HG03139 (cell line): ENCODE data around the gene CYP19A1.

ENCODE experiments used
- ATAC-seq: cut with Tn5 transposase; IDR thresholded peaks from one replicate; pipeline ENCODE4 v1.9.1; 2021; ENCODE audit not compliant: unreplicated experiment

CYP19A1 gene

DNA sequence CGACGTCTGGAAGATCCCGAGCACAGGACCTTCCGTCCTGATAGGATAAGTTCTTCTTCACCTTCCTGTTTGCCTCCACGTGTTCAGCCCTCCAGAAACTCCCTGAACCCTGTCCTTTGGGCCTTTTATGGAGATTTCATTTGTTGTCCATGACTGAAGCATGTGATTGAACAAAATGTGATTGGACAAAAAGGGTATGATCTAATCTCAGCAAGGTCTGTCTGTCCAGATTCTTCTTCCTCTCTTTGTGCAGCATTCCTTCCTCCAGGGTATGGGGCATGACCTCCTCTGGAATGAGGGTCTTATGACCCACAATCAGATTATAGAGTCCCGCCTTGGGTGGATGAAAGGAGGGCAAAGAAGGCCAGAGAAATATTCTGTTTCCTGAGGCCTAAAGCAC lies at the start of gene CYP19A1:
TSS of gene CYP19A1 (minus strand) at position 101 of the 400 bp plus-strand sequence. CDS start 95,684 bp downstream, outside the sequence.
- ATAC-seq: no peak

DNA sequence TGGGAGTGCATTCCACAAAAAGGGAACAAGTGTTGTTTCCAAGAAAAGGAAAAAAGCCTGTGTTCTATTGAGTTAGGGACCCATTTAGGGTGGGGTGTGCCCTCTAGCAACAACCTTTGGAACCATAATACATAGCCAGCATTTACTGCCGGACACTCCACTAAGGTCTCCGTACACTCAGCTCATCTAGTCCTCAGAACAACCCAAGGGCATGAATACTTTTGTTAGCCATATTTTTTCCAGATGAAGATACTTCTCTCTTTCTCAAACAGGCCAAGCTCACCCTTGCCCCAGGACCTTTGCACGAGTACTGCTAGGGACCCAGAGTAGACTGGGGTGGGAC lies 49.3 kb upstream of the CYP19A1 start:
- no peak for ATAC-seq

DNA sequence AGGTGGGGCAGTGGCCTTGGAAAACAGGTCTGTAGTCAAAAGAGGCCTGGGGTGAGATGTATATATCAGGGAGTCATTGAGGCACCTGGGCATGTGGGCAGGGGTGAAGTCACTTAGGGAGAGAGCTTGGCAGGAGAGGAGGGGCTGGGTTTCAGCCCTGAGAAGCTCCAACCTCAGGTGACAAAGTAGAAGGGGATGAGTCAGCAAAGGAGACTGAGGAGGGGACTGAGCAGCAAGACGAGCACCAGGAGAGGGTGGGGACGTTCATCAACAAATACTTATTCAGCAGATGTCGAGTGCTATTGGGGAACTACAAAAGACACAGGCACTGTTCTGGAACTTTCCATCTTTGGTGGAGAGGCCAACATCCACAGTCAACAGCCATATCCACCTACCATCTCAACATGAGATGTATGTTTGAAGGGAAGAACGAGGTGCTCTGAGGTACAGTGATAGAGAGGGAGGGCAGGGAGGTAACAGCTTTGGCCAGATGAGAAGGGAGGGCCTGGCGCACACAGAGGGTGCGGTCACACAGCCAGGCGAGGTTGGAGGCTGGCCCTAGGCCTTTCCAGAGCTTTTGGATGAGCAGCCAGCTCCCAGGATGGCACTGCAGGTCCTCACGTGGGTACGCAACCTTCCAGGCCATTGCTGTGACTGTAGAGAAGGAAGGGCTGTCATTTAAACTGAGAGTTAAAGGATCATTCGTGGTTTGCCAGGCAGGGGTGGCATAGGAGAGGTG lies 48.7 kb upstream of the CYP19A1 start:
- ATAC-seq: no peak

DNA sequence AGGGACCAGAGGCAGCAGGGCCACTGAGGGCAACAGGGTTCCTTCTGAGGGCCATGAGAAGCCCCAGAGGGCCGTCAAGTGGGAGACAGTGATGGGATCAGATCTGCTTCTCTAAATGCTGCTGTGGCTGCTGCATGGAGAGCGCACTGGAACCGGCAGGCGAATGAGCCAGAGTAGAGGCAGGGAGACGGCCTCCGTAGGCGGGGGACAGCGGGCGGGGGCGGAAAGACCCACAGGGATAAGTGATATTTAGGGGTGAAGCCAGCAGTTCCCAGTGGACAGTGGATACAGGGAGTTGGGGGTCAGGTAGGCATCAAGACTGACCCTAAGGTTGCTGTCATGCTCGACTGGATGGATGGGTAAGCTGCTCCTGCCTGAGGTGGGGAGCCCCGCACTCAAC lies 48.1 kb upstream of the CYP19A1 start:
- ATAC-seq: no peak

DNA sequence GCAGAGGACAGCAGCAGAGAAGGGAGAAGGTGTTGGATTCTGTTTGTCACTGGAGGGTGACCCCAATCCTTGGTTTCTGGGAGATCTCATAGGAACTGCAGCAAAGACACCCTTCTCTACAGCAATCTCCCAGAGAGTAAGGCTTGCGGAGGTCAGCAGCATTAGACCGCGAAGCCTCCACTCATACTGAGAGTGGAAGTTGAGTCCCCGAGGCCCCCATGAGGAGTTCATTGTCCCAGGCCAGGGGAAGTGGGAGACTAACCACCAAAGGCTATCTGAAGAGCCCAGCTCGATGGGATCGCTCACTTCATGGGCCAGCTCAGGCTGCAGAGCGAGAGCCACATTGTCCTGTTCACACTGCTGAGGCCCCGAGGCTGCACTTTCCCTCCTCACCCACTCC lies 47.6 kb upstream of the CYP19A1 start:
- no peak for ATAC-seq

DNA sequence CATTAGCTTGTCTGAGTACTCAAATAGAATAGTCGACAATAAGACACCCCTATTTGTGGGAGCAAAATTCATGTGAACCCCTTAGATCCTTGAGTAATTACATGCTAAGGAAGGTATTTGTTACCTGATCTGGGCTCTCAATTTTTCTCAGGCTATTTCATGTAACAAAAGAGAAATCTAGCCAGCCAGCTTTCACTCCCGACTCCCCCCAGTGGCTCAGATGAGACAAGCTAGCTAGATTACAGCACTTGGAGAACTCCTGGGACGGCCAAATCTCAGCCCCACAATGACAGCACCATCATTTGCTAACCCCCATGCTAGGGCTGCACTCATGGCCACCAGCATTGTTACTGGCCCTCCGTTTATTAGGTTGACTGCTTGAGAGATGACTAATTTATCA lies 44.4 kb upstream of the CYP19A1 start:
- ATAC-seq: no peak

DNA sequence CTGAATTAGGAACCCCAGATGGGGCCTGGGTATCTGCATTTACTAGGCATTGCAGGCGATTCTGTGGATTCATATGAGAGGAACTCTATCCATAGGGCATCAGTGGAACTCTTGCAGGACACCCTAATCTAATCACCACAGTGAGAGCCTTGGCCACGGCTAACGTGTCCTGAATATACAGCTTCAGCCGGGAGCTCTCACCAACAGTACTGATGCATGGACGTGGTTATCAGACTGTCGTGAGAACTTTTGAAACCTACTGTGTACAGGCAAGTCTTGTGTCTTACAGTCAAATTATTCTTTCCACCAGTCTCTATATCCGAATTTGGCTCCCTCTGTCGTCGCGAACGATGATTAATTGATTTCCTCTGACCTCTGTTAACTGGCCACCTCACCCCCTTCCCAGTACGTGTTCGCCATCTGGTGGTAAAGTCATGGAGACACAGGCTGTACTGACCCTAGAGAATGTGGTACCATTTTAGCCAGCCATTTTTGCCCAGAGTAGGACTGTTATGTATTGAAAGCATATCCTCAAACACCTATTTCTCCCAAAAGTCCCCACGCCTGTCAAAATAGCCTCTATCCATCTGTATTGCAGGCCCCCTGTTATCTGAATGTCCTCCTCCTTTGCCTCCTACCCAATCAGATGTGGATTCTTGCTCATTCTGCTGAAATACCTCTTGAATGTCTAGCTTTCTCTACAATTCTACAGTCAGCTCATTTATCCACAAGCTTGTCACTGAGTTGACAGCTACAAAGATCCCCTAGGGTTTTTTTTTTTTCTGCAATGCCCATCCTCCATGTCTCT lies 42.8 kb upstream of the CYP19A1 start:
- ATAC-seq: peak; percentile 85

DNA sequence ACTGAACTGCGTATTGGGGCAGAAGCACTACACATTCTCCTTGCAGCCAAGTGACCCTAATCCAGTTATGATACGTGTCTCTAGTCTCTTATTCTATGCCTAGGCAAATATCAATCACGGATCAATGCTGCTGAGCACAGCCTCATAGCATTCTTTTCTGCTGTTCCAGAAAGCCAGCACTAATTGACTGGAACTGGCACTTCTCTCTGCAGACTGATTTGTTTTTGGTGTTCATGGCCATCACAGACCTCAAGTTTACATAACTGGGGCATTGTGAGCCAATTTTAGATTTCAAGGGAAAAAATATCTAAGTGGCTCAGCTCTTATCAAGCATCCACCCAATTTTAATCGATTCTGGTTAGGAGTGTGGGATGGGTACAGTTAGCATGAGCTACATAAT lies 41.0 kb upstream of the CYP19A1 start:
- ATAC-seq: no peak

DNA sequence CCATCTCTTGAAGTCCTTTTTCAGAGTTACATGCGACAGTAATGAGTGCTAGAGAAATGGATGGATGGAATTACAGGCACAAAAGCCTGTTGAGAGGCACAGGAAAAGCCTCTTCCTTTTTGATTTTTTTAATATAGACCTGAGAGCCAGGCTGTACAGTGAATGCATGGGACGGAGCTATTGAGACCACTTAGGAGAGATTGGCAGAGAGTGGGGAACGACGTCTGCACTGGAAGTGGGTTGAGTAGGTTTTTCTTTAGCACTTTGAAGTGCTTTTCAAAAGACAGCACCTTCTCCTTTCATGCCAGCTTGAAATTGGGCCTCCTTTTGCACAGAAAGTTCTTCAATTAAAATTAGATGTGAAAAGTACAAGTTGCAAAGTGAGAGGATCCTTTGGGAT lies 40.0 kb upstream of the CYP19A1 start:
- ATAC-seq: no peak

DNA sequence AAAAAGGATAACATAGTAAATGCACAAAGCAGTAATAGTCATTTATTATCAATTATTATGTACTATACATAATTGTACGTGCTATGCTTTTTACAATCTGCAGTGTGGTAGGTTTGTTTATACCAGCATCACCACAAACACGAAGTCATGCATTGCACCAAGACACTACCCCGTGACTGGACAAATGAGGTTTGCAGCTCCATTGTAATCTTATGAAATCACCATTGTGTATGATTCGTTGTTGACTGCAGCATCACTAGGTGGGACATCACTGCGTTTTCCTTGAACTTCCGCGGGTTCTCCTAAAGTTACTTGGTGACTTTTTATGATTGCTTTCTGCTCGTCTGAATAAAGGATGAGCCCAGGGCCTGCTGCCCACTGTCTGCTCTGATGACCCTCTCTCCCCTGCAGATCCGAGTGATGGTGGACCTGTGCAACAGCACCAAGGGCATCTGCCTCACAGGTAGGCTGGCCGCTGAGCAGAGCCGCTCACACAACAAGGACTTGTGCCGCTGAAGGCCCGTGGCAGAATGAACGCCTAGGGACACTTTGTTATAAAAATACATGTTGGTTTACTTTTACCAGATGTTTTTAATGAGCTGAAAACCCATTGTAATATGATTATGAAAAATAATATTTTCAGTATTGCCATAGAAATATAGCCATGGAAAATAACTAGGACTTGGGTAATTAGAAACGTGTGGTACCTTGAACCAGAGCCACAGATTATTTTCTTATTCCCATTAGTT lies 38.8 kb upstream of the CYP19A1 start:
- ATAC-seq: no peak

DNA sequence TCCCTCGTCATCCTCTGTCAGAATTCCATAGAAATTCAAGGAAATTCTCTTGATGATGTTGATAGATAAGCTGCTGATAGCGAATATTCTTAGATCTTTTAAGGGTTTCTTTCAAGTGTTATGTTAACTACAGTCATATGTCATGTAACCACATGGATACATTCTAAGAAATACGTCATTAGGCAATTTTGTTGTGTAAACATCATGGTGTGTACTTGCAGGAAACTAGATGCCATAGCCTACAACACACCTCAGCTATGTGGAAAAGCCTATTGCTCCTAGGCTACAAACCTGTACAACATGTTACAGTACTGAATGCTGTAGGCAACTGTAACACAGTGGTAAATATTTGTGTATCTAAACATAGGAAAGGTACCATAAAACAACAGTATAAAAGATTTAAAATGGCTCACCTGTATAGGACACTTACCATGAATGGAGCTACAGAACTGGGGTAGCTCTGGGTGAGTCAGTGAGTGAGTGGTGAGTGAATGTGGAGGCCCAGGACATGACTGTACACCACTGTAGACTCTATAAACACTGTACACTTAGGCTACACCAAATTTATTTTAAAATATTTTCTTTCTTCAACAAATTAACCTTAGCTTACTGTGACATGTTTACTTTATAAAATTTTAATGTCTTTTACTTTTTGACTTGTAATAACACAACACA lies 37.7 kb upstream of the CYP19A1 start:
- no peak for ATAC-seq

DNA sequence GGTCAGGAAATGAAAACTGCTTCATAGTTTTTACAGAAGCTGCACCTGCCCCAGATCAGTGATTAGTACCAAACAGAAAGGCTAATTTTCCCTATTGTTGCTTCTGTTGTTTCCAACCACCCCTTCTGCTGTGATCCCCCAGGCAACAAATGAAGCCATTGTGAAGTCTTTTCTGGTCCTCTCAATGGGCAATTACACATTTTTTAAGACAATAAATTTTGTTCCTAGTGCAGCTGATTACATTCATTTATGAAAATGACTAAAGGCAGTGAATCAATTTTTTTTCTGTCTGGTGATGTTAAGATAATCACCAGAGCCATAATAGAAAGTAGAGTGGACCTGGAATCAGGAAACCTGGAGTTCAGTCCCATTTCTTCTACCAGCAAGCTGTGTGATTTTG lies 35.7 kb upstream of the CYP19A1 start:
- no peak for ATAC-seq

DNA sequence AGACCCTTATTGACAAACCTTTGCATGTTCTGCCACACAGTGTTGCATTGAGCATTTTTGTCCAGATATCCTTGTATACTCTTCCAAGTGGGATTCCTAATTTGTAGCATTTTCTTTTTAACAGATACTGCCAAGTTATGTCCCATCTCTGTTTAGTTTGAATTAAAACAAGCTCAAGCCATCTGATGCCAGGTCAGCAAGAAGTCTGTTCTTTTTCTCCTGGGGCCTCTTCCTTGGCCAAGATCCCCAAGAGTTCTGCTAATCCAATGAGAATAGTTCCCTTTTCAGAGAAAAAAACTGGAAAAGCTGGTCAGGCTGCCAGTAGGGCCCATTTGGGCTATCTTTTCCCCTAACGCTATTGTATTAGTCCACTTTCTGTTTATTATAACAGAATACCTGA lies 32.9 kb upstream of the CYP19A1 start:
- ATAC-seq: no peak

DNA sequence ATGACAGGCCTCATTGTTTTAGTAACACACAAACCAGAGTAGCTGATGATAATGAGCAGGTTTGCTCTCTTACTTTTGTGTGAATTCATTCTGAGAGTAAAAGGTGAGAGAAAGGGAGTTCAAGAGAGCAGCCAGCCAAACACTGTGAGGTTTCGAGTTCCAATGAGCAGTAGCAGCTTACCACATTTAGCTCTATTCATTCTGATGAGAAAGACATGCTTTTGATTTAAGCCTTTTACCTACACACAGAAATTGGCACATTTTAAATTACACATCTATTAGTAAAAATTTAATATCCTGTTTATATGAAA lies 31.0 kb upstream of the CYP19A1 start:
- ATAC-seq: no peak

DNA sequence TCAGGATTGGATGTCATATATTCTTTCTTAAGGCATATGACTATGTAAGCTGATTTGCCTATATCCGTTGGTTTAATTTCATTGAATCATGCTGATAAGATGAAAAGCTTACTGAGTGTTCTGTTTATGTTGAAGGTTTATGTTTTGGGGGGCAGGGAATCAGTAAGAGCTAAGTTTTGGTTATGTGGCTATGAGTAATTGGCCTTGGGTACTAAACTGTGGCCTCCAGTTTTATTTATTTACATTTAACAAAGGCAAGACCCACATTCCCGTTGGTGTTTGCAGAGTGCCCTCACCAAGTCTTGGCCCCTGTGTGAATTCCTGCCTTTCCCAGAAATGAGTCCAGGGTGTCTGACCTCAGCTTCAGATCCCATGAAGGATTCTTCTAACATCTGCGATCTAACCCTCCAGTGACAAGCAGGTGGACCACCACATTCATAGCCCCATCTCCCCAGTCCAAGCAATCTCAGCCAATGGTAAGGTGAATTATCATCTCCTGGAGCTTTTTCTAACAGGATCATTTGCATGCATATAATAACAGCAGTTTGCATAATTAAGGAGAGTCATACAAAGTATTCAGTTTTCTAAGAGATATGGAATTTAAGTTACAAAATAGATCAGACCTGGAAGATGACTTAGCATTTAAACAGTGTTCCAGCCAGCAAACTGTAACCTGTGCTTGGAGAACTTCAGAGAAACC lies 30.5 kb upstream of the CYP19A1 start:
- no peak for ATAC-seq

DNA sequence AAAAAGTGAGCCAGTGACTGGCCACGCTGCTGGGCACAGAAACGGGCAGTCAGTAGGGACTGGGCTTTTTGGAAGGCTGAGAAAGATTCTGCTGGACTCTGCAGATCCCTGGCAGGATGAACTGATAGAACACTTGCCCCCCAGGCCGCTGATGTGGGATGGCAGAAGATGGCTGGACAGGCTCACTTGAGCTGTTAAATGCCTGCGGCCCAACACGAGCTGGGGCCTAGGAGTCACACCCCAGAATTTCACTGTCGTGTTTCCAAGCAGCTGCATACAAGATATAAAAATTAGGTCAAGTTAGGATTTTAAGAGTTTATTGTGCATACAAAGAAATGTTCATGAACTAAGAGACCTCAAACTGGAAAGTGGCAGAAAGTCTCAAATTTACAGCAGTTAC lies 29.9 kb upstream of the CYP19A1 start:
- no peak for ATAC-seq

DNA sequence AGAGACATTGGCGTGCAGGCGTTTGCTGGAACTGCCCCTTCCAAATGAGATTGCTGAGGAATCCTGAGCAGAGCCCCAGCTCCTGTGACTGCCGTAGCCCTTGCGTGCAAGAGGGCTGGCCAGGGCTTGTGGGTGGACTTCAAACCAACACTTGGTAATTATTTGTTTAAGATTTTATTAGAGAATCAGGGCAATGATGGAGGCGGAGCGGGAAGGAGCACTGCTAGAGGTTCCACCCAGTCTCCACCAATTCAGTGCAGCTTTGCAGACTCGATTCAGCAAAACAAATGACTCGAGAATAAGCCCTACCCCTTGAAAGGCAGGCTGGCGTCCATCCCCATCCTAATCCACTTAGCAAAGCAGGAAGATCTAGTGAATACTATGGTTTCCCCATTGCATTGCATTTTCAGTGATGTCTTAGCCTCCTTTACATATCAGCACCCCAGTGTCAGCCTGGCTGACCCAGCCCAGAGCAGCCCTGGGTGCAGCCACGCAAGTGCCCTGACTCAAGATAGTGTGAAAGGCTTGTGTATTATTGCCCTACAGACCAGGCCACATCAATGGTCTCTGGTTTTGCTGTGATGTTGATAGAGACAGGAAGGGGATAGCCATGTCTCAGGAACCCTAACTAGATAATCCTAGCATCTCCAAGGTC lies 29.1 kb upstream of the CYP19A1 start:
- ATAC-seq: no peak

DNA sequence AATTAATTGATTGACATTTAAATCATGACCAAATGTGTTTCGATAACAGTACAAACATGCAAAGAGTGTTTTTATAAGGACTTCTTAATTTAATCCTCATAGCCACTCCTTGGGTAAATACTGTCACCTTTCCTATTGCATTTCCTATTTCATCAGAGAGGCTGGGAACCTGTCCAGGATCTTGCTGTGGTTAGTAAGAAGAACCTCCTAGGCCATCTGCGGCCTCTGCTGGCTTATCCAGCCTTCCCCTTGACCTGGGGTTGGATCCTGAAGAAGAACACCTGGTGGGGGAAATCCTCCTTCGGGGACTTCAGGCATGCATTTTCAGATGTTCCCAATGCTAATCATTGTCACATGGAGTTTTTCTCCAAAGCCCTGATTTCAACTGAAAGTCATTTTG lies 28.5 kb upstream of the CYP19A1 start:
- ATAC-seq: no peak

DNA sequence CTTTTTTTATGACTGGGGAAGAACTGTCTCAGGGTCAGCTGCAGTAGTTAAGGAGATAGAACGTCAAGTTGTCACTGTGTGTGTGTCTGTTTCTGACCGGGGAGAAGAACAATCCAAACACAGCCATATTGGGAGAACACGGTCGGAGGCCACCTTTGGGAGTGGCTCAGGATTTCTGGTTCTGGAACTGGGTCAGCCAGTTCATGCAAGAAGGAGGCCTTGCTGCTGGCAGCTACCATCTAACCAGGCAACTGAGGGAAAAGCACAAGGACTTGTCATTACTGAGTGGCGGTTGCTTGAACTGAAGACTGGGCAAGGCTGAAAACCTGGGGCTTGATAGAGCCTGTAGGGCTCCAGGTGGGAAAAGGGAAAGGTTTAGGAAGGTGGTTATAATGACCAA lies 27.7 kb upstream of the CYP19A1 start:
- ATAC-seq: no peak

DNA sequence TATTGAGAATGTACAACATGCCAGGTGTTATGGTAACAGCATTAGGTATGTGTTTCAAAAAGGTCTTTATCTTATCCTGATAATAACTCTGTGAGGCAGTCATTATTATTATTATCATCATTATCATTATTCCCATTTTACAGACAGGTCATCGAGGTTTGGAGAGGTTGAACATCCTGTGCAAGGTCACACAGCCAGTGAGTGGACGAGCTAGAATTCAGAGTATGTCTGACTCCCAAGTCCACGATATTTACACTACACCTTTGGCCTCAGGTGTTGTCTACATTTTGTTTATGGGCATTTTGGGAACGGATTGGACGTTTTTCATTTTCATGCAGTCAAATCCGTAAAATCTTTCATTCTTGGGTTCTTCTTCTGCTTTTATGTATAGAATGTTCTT lies 27.0 kb upstream of the CYP19A1 start:
- ATAC-seq: no peak
